Cardiac septum (tissue), 1 donor: ENCODE data around the gene A4GALT. TPM values are rescaled to one million over a fixed set of nuclear protein-coding genes. Genes with fewer than 3 reads are reported as not detected.
"Not testable (repeated sequence)": the region's sequence is repeated elsewhere in the genome, so short reads cannot be mapped to it uniquely, and the experiment has no call there.

ENCODE experiments used
- DNase-seq: peaks from one replicate; pipeline ENCODE4 v3.0.0-alpha.2; 2020; ENCODE audit warnings: low spot score
- intact Hi-C: fragments of 100-400 bp; cut with DNase I; formaldehyde crosslinking; loops from one replicate; pipeline ENCODE4 v1.14.0; 2022
- total RNA-seq: library from RNA; stranded (reverse); fragmentation: NEBNext Ultra II Directional; extraction: Animal tissue kit (Norgen Biotek cat#: 25700); gene quantifications from one replicate; pipeline ENCODE4 v1.2.1, GENCODE V29; 2021
- donor health status: DM: no; HTN: no; CAD: no.

Gene A4GALT
- total RNA-seq, 1 donor from 2014 or later = 97.7 TPM

DNA sequence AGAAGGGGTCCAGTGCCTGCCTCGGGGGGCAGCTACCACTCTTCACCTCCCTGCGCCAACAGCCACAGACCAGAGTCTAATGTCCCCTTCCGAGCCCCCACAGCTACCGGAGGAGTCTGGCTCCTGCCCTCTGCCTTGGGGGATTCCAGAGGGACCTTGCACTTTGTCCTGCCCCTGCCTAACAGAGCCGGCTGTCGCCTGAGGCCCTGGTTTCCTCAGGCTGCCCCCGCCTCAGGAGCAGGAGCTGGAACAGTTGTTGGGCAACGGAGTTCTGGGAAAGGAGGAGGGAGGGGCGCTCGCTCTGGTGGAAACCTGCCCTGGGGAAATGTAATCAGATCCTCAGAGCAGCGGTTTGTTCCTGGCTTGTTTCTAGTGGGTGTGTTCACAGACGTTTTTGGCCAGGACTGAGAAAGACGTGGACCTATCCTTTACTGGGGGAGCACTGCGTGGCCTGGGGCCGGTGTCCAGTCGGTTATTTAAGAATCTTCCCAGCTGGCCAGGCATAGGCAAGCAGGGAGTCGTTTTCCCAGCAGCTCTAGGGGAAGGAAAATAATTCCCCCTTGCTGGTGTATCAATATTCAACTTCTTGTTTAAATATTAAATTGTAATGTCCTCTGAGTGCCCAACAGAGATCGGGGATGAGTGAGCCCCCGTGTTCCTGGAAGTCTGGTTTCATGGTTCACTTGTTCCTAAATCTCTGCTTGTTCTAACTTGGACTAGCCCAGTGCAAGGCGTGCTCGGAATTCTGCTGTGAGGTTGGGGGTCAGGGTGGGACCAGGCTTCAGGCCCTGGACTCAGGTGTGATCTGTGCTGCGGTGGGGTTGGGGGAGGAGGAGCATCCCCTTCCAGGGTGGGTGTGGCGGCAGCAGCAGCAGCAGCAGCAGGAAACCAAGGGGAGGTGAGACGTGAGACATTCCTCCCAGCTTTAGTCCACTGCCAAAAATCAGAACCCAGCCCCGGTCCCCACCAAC lies 32.1 kb downstream of the A4GALT start:
- intact Hi-C loops = loop anchor here (2.0 kb wide), 1 partner anchor 28 kb away; no protein-coding TSS in a partner anchor
- peak; percentile 92 for DNase-seq

DNA sequence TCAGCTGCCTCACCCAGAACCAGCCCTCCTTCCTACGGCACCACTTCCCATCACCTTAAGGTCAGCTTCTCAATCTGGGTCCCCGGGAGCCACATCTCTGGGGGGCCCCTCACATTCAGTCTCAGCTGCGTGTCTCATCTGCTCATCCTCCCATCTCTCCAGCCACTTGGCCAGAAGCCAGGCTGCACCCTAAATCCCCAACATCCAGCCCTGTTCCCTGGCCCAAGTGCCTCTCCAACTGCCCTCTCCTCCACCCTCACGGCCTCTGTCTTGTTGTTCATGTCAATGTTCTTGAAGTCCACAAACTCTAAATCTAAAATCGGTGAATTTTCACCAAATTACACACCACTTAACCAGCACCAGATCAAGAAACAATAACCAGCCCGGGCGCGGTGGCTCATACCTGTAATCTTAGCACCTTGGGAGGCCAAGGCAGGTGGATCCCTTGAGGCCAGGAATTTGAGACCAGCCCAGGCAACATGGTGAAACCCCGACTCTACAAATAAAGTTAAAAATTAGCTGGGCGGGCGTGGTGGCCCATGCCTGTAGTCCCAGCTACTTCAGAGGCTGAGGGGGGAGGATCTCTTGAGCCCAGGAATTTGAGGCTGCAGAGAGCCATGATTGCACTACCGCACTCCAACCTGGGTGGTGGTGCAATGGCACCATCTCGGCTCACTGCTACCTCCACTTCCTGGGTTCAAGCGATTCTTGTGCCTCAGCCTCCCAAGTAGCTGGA lies 33.7 kb downstream of the A4GALT start:
- intact Hi-C loops = loop anchor here (2.0 kb wide), 1 partner anchor 42 kb away; no protein-coding TSS in a partner anchor
- peak; percentile 66 for DNase-seq

DNA sequence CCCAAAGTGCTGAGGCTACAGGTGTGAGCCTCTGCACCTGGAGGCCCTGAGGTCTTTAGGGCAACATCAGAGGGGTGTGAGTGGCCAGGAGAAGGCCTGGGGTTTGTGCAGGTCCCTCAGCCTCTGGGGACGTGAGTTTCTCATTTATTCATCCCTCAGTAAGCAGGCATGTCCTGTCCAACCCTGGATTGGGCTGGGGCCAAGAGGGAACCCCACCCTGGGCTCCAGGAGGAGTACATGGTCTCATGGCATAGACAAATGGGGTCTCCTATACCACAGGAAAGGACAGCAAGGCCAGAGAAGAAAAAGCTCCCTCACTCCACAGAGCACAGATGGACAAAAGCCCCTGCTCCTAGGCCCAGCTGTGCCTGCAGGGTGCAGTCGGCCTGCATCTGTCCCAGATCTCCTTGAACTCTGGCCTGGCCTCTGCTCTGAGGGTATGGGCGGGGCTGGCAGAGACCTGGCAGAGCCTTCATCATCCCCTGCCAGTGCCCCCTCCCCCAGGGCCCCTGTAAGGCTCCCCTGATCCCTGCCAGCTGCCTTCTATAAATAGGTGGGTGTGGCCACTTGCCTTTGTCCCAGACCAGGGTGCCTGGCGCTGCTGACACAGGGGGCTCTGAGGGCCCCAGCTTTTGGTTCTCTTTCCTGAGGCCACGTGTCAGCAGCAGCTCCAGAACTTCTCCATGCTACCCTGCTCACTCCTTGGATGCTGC lies 34.6 kb downstream of the A4GALT start:
- intact Hi-C loops = loop anchor here (2.0 kb wide), 1 partner anchor 41 kb away; no protein-coding TSS in a partner anchor
- peak; percentile 89 for DNase-seq

DNA sequence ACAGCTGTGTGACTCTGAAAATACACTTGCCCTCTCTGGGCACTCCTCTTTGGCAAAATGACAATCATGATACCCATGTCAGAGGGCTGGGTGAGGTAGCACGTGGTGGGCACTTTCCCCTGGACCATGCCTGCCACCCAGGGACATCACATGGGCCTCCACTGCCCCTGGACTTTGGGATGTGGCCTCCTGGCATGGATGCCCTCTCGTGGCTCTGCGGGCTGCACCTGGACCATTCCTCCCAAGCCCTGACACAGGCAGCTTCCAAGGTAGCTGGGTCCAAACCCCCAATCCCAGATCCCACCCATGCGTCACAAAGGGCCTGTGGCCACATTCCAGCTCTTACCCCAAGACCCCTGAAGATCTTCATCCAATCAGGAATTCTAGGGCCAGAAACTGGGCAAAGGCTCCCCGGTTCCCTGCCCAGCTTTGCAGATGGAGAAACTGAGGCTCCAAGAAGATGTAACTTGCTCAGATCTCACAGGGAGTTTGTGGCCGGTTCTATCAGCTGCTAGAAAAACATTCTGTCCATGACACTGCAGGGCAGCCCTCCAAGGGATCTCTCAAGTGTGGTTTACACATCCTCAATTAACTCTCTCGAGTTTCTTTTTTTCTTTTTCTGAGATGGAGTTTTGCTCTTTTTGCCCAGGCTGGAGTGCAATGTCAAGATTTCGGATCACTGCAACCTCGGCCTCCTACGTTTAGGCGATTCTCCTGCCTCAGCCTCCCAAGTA lies 36.0 kb downstream of the A4GALT start:
- DNase-seq = no peak
- intact Hi-C loops = no loop called here

DNA sequence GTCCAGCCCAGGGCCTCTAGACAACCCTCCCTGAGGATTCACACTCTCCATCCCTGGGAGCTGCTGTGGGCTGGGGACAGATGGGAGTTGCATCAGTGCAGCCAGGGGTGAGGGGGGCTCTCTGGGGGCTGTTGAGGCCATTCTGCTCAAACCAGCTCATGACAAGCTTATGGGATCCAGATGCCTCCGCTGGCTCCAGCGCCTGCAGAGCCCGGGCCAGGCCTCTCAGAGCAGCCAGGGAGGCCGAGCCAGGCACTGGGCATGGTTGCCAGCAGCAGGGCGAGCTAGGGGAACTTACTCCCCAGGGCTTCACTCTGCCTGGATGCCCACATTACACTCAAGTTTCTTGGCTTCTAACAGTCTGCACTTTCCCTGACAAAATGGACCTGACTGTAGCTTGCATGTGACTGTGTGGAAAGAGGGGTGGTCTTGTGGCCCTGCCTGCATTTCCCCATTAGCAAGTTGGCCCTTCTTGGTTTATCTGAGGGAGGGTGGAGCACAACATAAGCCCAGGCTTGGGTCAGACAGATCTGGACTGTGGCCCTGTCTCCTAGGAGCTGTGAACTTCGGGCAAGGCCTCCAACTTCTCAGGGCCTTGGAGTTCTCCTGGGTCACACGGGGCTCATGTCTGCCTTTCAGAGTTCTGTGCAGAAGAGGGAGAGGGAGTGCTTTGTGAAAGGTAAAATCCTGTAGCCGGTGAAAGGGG lies 36.9 kb downstream of the A4GALT start:
- intact Hi-C loops = no loop called here
- no peak for DNase-seq

DNA sequence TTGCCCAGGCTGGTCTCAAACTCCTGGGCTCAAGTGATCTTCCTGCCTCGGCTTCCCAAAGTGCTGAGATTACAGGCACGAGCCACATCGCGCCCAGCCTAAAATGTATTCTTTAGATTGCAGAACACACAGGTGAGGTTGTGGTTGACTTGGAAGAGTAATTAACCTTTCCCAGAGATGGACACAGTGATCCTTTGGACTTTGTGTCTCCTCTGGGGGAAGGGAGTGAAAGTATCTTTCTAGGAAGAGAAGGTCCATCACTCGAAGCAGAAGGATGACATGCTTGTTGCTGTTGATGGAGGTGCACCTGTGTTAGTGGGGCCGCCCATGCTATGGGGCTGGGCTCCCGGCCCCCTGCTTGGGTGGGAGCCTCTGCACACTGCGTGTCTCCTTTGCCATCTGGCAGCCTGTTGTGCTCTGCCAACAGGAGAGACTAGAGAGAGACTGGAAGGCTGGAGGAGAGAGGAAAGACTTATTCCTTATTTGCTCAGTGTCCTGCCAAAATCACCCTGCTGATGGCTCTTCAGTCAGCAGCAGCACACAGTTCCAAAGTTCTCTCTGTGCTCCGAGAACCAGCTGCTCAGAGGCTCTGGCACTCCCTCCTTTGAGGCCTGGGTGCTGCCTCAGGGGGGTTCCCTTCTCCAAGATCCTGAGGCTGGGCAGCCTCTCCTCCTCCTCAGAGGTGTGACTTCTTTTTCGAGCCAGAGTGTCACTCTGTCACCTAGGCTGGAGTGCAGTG lies 38.4 kb downstream of the A4GALT start:
- intact Hi-C loops = no loop called here
- no peak for DNase-seq

DNA sequence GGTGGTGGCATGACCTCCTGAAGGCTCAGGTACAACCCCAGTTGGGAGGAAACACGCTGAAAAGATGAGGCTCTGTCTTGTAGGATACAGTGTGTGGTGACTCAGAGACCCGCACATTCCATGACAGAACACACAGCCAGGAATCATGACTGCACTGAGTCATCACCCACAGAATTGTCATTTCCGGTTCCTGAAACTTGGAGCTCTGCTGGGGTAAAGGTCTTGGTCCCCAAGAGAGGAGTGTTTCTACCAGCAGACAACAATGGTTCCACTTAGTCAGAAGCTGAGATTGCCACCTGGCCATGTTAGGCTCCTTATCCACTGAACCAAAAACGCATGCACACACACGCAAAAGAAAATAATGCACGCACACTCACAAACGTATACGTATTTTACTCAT lies 40.0 kb downstream of the A4GALT start:
- intact Hi-C loops = no loop called here
- no peak for DNase-seq

DNA sequence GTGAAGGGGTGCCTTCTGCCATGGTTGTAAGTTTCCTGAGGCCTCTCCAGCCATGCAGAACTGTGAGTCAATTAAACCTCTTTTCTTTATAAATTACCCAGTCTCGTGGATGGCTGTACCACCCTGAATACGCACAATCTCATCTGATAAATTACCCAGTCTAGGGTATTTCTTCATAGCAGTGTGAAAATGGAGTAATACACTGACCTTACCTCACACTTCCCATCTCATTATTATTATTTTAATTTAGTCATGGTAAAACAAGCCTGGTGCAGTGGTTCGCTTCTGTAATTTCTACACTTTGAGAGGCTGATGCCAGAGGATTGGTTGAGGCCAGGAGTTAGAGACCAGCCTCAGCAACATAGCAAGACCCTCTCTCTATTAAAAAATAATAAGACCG lies 41.0 kb downstream of the A4GALT start:
- intact Hi-C loops = no loop called here
- no peak for DNase-seq

DNA sequence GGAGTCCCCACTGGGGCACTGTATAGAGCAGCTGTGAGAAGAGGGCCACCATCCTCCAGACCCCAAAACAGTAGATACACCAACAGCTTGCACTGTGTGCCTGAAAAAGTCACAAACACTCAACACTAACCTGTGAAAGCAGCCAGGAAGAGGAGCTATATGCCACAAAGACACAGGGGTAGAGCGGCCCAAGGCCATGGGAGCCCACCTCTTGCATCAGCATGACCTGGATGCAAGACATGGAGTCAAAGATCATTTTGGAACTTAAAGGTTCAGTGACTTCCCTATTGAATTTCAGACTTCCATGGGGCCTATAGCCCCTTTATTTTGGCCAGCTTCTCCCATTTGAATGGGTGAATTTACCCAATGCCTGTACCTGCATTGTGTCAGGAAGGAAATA lies 41.8 kb downstream of the A4GALT start:
- DNase-seq = no peak
- intact Hi-C loops = no loop called here

DNA sequence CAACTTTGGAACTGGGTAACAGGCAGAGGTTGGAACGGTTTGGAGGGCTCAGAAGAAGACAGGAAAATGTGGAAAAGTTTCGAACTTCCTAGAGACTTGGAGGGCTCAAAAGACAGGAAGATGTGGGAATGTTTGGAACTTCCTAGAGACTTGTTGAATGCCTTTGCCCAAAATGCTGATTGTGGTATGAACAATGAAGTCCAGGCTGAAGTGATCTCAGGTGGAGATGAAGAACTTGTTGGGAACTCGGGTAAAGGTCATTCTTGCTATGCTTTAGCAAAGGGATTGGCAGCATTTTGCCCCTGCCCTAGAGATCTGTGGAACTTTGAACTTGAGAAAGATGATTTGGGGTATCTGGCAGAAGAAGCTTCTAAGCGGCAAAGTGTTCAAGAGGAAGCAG lies 42.7 kb downstream of the A4GALT start:
- DNase-seq, intact Hi-C loops: not testable (repeated sequence)

DNA sequence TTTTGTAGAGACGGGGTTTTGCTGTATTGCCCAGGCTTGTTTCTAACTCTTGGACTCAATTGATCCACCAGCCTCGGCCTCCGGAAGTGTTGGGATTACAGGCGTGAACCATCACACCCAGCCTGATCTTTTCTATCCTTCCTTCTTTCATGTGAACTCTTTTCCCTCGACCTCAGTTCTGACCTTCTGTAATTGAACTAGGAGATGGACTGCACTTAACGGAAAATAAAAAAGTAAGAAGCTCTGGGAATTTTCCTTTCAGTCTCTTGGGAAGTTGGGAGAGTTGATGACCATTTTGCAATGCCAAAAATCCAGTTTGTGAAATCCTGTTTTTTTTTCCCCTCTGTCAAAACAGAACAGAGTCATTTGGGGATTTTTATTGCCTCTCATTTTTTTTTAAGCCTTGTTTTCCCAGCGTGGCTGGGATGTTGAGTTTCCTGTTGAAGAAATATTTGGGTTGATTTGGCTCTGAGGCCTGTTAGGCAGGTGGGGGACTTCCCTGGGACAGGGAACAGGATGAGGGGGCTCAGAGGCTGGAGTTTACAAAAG lies 44.5 kb downstream of the A4GALT start:
- no peak for DNase-seq

DNA sequence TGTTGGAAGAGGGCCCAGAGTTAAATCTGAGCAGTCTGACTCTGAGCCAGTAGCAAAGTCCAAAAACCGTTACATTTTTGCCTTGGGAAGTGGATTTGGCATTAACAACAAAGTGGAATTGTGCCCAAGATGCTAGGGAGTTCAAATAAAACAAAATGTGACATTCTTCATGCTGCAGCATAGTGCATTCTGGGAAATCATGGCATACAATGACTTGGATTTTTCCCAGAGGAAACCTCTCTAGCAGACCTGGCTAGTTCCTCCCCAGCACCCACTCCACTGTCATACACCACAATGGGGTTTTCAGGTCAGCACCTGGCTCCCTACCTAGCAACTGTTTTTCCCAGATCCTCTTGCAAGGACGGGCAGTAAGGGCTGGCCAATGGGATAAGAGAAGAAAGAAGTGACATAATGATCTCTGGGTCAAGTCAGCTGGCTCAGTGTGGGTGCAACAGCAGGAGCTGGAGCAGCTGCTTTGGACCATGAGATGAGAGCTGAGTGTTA lies 46.7 kb downstream of the A4GALT start:
- intact Hi-C loops = no loop called here
- no peak for DNase-seq

More for the DNA sequence above, 44.5 kb downstream of the A4GALT start:
- intact Hi-C loops = no loop called here

DNA sequence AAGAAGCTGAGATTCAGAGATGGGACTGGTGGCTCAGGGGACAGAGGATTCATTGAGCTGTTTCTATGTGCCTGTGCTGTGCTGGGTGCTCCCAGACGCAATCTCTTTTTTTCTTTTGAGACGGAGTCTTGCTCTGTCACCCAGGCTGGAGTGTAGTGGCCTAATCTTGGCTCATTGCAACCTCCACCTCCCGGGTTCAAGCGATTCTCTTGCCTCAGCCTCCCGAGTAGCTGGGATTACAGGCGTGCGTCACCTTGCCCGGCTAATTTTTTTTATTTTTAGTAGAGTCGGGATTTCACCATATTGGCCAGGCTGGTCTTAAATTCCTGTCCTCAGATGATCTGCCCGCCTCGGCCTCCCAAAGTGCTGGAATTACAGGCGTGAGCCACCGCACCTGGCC lies 47.6 kb downstream of the A4GALT start:
- intact Hi-C loops, DNase-seq: not testable (repeated sequence)

DNA sequence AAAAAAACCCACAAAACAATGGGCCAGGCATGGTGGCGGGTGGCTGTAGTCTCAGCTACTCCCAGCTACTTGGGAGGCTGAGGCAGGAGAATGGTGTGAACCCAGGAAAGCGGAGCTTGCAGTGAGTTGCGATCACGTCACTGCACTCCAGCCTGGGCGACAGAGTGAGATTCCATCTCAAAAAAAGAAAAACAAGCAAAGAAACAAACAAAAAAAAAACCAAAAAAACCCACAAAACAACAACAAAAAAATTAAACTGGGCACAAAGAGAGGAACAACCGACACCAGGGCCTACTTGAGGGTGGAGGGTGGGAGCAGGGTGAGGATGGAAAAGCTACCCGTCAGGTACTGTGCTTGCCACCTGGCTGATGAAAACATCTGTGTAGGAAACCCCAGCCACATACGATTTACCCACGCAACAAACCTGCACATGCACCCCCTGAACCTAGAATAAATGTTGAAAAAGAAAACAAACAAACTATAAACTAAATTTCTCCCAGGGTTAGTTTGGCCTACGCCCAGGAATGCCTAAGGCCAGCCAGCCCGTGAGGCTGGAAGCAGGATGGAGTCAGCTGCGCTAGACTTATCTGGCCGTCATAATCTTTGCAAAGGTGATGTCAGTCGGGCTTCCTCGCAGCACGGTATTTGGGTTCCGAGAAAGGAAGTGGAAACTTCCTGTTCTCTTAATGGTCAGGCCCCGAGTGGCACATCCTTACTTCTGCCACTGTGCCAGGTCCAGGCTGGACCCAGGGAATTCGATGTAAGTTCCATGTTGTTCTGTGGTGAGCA lies 49.6 kb downstream of the A4GALT start:
- DNase-seq = no peak
- intact Hi-C loops = no loop called here

DNA sequence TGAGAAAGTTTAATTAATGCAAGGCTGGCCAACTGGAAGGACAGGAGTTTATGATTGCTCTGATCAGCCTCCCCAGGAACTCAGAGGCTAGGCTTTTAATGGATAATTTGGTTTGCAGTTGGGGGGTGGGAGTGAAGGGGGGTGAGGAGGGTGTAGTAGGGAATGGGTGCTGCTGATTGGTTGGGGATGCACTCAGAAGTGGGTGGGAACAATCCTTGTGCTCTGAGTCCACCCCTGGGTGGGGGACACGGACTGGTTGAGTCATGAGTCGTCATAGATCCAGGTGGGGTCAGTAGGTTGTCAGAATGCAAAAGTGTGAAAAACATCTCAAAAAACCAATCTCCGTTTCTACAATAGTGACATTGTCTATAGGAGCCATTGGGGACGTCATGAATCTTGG lies 50.6 kb downstream of the A4GALT start:
- intact Hi-C loops = no loop called here
- DNase-seq = no peak

DNA sequence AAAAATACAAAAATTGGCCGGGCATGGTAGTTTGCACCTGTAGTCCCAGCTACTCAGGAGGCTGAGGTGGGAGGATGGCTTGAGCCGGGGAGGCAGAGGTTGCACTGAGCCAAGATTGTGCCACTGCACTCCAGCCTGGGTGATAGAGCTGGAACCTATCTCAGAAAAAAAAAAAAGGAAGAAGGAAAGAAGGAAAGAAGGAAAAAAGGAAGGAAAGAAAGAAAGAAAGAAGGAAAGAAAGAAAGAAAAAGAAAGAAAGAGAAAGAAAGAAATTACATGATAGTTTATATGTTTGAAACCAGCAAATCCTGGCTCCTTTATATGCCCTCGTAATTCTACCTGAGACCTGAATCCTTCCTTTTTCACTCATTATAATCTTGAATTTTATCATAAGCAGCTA lies 54.3 kb downstream of the A4GALT start:
- intact Hi-C loops, DNase-seq: not testable (repeated sequence)
